HepG2 (cell line): ENCODE data around the gene PSRC1. TPM values are rescaled to one million over a fixed set of nuclear protein-coding genes. Genes with fewer than 3 reads are reported as not detected.

Source experiments
- ATAC-seq: fragments of 200-7000 bp; cut with Tn5 transposase; 3 replicates; pipeline ENCODE4 v1.9.1; 2020; ENCODE audit warnings: mild to moderate bottlenecking, moderate library complexity
- BruUV-seq: library from RNA; stranded (reverse); fragments of 400-500 nt; replicated peaks from 2 replicates; lab custom pipeline; 2021; lab: Mats Ljungman, UMichigan
- CTCF ChIA-PET: fragments of 300-600 bp; formaldehyde crosslinking; extraction: SDS; loops from one replicate; lab custom pipeline; 2021; ENCODE audit warnings: low total read pairs, inconsistent platforms, low intra/inter-chr PET ratio; lab: Yijun Ruan, JAX
- POLR2A ChIA-PET: fragments of 350-600 bp; sonication (Branson Sonifier 250); formaldehyde crosslinking; loops from one replicate; lab custom pipeline; 2020; ENCODE audit warnings: antibody characterized with exemption, inconsistent platforms; lab: Yijun Ruan, JAX
- DNase-seq: peaks from one replicate; pipeline ENCODE4 v3.0.0-alpha.2; 2015; ENCODE audit warnings: low spot score
- FAIRE-seq: peaks from 3 replicates; lab custom pipeline; 2011; peaks lifted over from hg19 to GRCh38; lab: Jason Lieb, UNC
- H2AFZ ChIP-seq: one replicate; pipeline ENCODE4 v1.6.1; 2011; ENCODE audit warnings: low read length, inconsistent platforms
- H3K27ac ChIP-seq: fragments of 300-600 bp; 3 replicates; pipeline ENCODE4 v1.8.0; 2011; ENCODE audit warnings: mixed run types, mild to moderate bottlenecking, mixed read lengths, low read length, inconsistent platforms; ENCODE audit not compliant: insufficient read depth; ENCODE audit errors: extremely low read length
- H3K27me3 ChIP-seq, 2 experiments: fragments of 200-600 bp in 1 of 2; 2 replicates in 1 of 2; 3 replicates in 1 of 2; pipeline versions ENCODE4 v1.6.0 to v1.8.0; 2011; ENCODE audit warnings: low read length in 2 of 2, mild to moderate bottlenecking in 2 of 2, moderate library complexity in 2 of 2, inconsistent platforms in 1 of 2; ENCODE audit not compliant: insufficient read depth in 2 of 2, control insufficient read depth in 1 of 2
- H3K36me3 ChIP-seq, 2 experiments: fragments of 200-600 bp in 1 of 2; replicated peaks in 1 of 2; 2 replicates in 1 of 2; 3 replicates in 1 of 2; pipeline versions ENCODE4 v1.5.1 to v1.8.0; 2011; ENCODE audit warnings: low read length in 2 of 2, inconsistent platforms in 1 of 2; ENCODE audit not compliant: insufficient read depth in 2 of 2, control insufficient read depth in 1 of 2
- H3K4me1 ChIP-seq: 2 replicates; pipeline ENCODE4 v1.5.1; 2012; ENCODE audit warnings: low read length, inconsistent platforms; ENCODE audit not compliant: insufficient read depth
- H3K4me2 ChIP-seq: 2 replicates; pipeline ENCODE4 v1.6.0; 2011; ENCODE audit warnings: low read depth, low read length, inconsistent platforms
- H3K4me3 ChIP-seq, 3 experiments: fragments of 200-600 bp in 1 of 3; sonication (generic), shearing (Covaris generic) in 1 of 3; replicated peaks in 1 of 3; 2 replicates each; pipeline ENCODE4 v1.5.1; 2011 to 2016; ENCODE audit warnings: low read length in 3 of 3, inconsistent platforms in 2 of 3, low read depth in 2 of 3, mild to moderate bottlenecking in 2 of 3, control low read depth in 1 of 3, mixed read lengths in 1 of 3; ENCODE audit not compliant: insufficient read depth in 1 of 3
- H3K79me2 ChIP-seq: one replicate; pipeline ENCODE4 v1.6.1; 2011; ENCODE audit warnings: low read length, inconsistent platforms; ENCODE audit not compliant: insufficient read depth
- H3K9ac ChIP-seq: 2 replicates; pipeline ENCODE4 v1.6.0; 2011; ENCODE audit warnings: mild to moderate bottlenecking, low read depth, low read length, inconsistent platforms; ENCODE audit not compliant: insufficient read depth
- H3K9me3 ChIP-seq: 2 replicates; pipeline ENCODE4 v1.5.1; 2012; ENCODE audit warnings: mild to moderate bottlenecking, low read length
- H4K20me1 ChIP-seq: 2 replicates; pipeline ENCODE4 v1.6.0; 2011; ENCODE audit warnings: inconsistent platforms, mild to moderate bottlenecking, low read length, moderate library complexity; ENCODE audit not compliant: insufficient read depth
- AGO1 ChIP-seq: fragments of 200-400 bp; formaldehyde crosslinking; IDR thresholded peaks from 2 replicates; pipeline ENCODE4 v1.6.1; 2017; ENCODE audit warnings: mild to moderate bottlenecking, low read depth, low read length, moderate library complexity; ENCODE audit not compliant: poor library complexity, severe bottlenecking
- HBP1 ChIP-seq: IDR thresholded peaks from 2 replicates; pipeline ENCODE4 v1.6.1; 2016; ENCODE audit warnings: low read depth, control low read depth
- MIER3 ChIP-seq: IDR thresholded peaks from 2 replicates; pipeline ENCODE4 v1.6.1; 2016; ENCODE audit warnings: missing compliant biosample characterization, borderline replicate concordance
- MLLT10 ChIP-seq: sonication (generic); formaldehyde crosslinking; IDR thresholded peaks from 2 replicates; pipeline ENCODE4 v1.4.0; 2020; ENCODE audit warnings: missing genetic modification reagents
- PHF20 ChIP-seq: sonication (generic); formaldehyde crosslinking; IDR thresholded peaks from 2 replicates; pipeline ENCODE4 v1.5.0; 2020; ENCODE audit warnings: mild to moderate bottlenecking, missing genetic modification reagents
- PHF8 ChIP-seq: sonication (generic); formaldehyde crosslinking; IDR thresholded peaks from 2 replicates; pipeline ENCODE4 v1.5.0; 2020; ENCODE audit warnings: missing genetic modification reagents
- REXO4 ChIP-seq: sonication (generic); formaldehyde crosslinking; IDR thresholded peaks from 2 replicates; pipeline ENCODE4 v1.8.0; 2022; ENCODE audit warnings: missing genetic modification reagents, mild to moderate bottlenecking, borderline replicate concordance
- SRSF4 ChIP-seq: fragments of 200-400 bp; formaldehyde crosslinking; IDR thresholded peaks from one replicate; pipeline ENCODE4 v1.6.1; 2018; ENCODE audit warnings: mild to moderate bottlenecking, low read depth, low read length, moderate library complexity; ENCODE audit not compliant: poor library complexity, severe bottlenecking
- ZBTB44 ChIP-seq: sonication (generic); formaldehyde crosslinking; IDR thresholded peaks from 2 replicates; pipeline ENCODE4 v1.4.0; 2020; ENCODE audit warnings: missing genetic modification reagents
- ZNF136 ChIP-seq: sonication (generic); formaldehyde crosslinking; IDR thresholded peaks from 2 replicates; pipeline ENCODE4 v1.8.1; 2022; ENCODE audit warnings: low read depth, mild to moderate bottlenecking, moderate library complexity, missing genetic modification reagents
- ZNF224 ChIP-seq: sonication (generic); formaldehyde crosslinking; IDR thresholded peaks from 2 replicates; pipeline ENCODE4 v1.5.0; 2020; ENCODE audit warnings: mild to moderate bottlenecking, missing genetic modification reagents
- ZNF251 ChIP-seq: sonication (generic); formaldehyde crosslinking; IDR thresholded peaks from 2 replicates; pipeline ENCODE4 v1.9.0; 2021; ENCODE audit warnings: mild to moderate bottlenecking, missing genetic modification reagents
- ZNF256 ChIP-seq: sonication (generic); formaldehyde crosslinking; conservative IDR thresholded peaks from 2 replicates; pipeline ENCODE4 v1.4.0; 2020; ENCODE audit warnings: missing genetic modification reagents
- ZNF333 ChIP-seq: sonication (generic); formaldehyde crosslinking; IDR thresholded peaks from 2 replicates; pipeline ENCODE4 v1.4.0; 2020; ENCODE audit warnings: mild to moderate bottlenecking, missing genetic modification reagents, borderline replicate concordance
- ZNF354B ChIP-seq: sonication (generic); formaldehyde crosslinking; IDR thresholded peaks from 2 replicates; pipeline ENCODE4 v1.8.0; 2022; ENCODE audit warnings: mild to moderate bottlenecking, missing genetic modification reagents
- ZNF362 ChIP-seq: sonication (generic); formaldehyde crosslinking; IDR thresholded peaks from 2 replicates; pipeline ENCODE4 v1.4.0; 2020; ENCODE audit warnings: missing genetic modification reagents, mild to moderate bottlenecking, borderline replicate concordance
- ZNF740 ChIP-seq: sonication (generic); formaldehyde crosslinking; IDR thresholded peaks from 2 replicates; pipeline ENCODE4 v1.4.0; 2020; ENCODE audit warnings: missing genetic modification reagents
- ZNF816 ChIP-seq: sonication (generic); formaldehyde crosslinking; IDR thresholded peaks from 2 replicates; pipeline ENCODE4 v1.8.0; 2022; ENCODE audit warnings: missing genetic modification reagents, mild to moderate bottlenecking, borderline replicate concordance
- ZNF839 ChIP-seq: sonication (generic); formaldehyde crosslinking; IDR thresholded peaks from 2 replicates; pipeline ENCODE4 v1.4.0; 2020; ENCODE audit warnings: missing genetic modification reagents, mild to moderate bottlenecking, borderline replicate concordance
- ZSCAN31 ChIP-seq: sonication (generic); formaldehyde crosslinking; IDR thresholded peaks from 2 replicates; pipeline ENCODE4 v1.5.0; 2020; ENCODE audit warnings: low read depth, mild to moderate bottlenecking, missing genetic modification reagents
- WGBS: methylation state at CpG from one replicate; pipeline ENCODE4 v1.1.6; 2017; ENCODE audit warnings: low lambda C conversion rate; 5-methylcytosine and 5-hydroxymethylcytosine counted together
- in situ Hi-C: cut with HindIII; loops from 2 replicates; pipeline ENCODE4 v1.10.0; 2017; ENCODE audit warnings: low pct_unique_long_range_greater_than_20kb; ENCODE audit not compliant: extremely low pct_ligation_motif_present
- intact Hi-C: fragments of 100-400 bp; cut with micrococcal nuclease; formaldehyde crosslinking; loops from one replicate; pipeline ENCODE4 v1.10.0; 2022; ENCODE audit not compliant: unreplicated experiment
- polyA plus RNA-seq, 8 experiments: library from polyadenylated mRNA; depleted of rRNA in 3 of 8; stranded (reverse) in 7 of 8; unstranded in 1 of 8; fragments of >200 nt; fragmentation: Illumina TruSeq in 4 of 8; extraction: Trizol in 4 of 8; gene quantifications; 2 replicates each; pipeline versions ENCODE4 v1.2.1 to v1.2.3, GENCODE V29; 2011 to 2016; ENCODE audit warnings: low read depth in 4 of 8, missing spikeins in 1 of 8, mixed read lengths in 1 of 8; ENCODE audit not compliant: insufficient read depth in 1 of 8
- total RNA-seq, 5 experiments: library from RNA; depleted of rRNA; stranded (reverse); fragments of >200 nt; fragmentation: Illumina TruSeq; extraction: Trizol; gene quantifications; 2 replicates each; pipeline ENCODE4 v1.2.3, GENCODE V29; 2016; ENCODE audit warnings: low read depth in 1 of 5

The PSRC1 gene
- total and polyA plus RNA-seq, 2 of the 13 experiments (the other 11 are each of a cell fraction or from before 2014, with no cell fraction given): 28.6 to 30.3 TPM

GRCh38 chr1:109271458-109271857, 11.5 kb downstream of the PSRC1 start:
- POLR2A ChIA-PET: no interaction called here
- Histone ChIP-seq H3K4me1 (peaks cover 41% of the 10 kb centered on the region), H3K27me3 (no peaks in the 10 kb centered on the region), H3K9ac (no peak overlapping the region), H2AFZ (no peak overlapping the region), H3K4me3 (no peak overlapping the region), H4K20me1 (no peaks in the 10 kb centered on the region), H3K9me3 (no peaks in the 10 kb centered on the region), H3K4me2 (no peak overlapping the region), H3K36me3 (0 out of 5 replicates have a peak, but pooled peaks cover 2% of the 10 kb centered on the region in 2 experiments), H3K27ac (no peak overlapping the region), H3K79me2 (no peaks in the 10 kb centered on the region)
- no peak for FAIRE-seq
- intact Hi-C loops: loop anchor here (10.0 kb wide), 1 partner anchor 73 kb away; no protein-coding TSS in a partner anchor
- WGBS: 94% methylated on average over 6 of the region's 6 CpGs
- CTCF ChIA-PET: no interaction called here
- no TSS peak for BruUV-seq
- no peak for ATAC-seq
- in situ Hi-C loops: loop anchor here (5.0 kb wide), 1 partner anchor 51 kb away; no protein-coding TSS in a partner anchor
- TF ChIP-seq SRSF4 (no peak), PHF8 (CRISPR knock-in tag) (no peak), ZNF816 (CRISPR knock-in tag) (no peak), ZNF136 (no peak), ZNF354B (CRISPR knock-in tag) (no peak), PHF20 (no peak), ZNF740 (CRISPR knock-in tag) (no peak), ZSCAN31 (CRISPR knock-in tag) (no peak), ZBTB44 (CRISPR knock-in tag) (no peak), MLLT10 (no peak), ZNF256 (CRISPR knock-in tag) (no peak), ZNF839 (CRISPR knock-in tag) (no peak), AGO1 (no peak), ZNF224 (no peak), ZNF251 (CRISPR knock-in tag) (no peak), MIER3 (CRISPR knock-in tag) (no peak), HBP1 (CRISPR knock-in tag) (no peak), REXO4 (CRISPR knock-in tag) (no peak), ZNF333 (CRISPR knock-in tag) (no peak), ZNF362 (no peak)
- no peak for DNase-seq
